Fibroblast of skin of right quadriceps (primary cell): ENCODE results near the gene CPED1.

ENCODE experiments used
- DNase-seq: peaks from one replicate; pipeline ENCODE4 v3.0.0-alpha.2; 2013

Gene CPED1

DNA sequence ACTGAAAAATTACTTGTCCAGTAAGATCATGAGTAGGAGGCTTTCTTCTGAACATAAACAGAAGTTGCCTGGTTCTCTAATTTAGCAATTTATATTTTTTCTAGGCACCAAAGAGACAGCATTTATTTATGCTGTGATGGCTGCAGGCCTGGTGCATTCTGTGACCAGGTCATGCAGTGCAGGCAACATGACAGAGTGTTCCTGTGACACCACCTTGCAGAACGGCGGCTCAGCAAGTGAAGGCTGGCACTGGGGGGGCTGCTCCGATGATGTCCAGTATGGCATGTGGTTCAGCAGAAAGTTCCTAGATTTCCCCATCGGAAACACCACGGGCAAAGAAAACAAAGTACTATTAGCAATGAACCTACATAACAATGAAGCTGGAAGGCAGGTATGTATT lies 343.1 kb downstream of the CPED1 start:
- no peak for DNase-seq

DNA sequence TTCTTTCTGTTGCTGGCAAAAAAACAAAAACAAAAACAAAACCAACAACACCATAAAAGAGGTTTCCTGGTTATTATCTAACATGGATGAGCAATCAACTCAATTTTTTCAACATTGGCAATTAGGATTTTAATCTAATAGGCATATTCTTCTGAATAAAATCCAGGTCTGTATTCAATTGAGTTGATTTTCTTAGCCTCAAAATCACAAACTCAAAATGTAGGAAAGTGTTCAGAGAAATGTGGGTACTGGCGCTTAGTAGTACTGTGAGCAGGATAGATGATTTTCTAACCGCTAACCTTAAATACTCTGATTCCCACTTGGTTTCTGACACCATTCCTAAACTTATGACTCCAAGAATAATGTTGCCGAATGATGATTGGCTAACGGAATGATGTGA lies 345.9 kb downstream of the CPED1 start:
- no peak for DNase-seq

DNA sequence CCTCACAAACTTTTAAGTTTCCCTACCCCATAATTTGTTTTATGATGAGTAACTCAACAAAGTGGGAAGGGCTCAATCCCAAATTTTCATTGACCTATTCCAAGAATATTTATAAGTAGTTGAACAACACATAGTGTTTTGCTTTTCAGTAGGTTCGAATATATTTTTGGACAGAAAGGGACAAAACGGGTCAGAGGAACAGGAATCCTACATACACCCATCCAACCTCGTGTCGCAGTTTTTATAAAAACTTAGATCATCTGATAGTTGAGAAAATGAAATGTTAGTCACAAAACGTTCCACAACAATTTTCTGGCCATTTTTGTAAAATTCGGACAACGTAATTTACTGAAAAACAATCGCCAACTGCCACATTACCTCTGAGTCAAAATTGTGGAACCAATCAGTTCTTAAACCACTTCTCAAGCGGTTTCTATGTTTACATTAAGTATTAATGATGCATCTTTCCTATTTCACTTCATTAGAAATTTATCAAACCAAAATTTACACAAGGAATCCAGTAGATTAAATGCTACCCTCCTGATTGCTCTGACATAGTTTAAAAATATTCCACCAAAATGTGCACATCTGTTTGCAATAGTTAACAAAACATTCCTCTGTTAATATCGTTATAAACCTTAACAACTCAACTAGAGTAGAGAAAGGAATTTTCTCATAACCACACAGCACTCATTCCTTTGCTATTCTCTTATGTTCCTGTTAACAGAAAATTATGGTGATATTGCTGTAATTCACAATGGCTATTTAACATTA lies 346.6 kb downstream of the CPED1 start:
- peak; percentile 82 for DNase-seq

DNA sequence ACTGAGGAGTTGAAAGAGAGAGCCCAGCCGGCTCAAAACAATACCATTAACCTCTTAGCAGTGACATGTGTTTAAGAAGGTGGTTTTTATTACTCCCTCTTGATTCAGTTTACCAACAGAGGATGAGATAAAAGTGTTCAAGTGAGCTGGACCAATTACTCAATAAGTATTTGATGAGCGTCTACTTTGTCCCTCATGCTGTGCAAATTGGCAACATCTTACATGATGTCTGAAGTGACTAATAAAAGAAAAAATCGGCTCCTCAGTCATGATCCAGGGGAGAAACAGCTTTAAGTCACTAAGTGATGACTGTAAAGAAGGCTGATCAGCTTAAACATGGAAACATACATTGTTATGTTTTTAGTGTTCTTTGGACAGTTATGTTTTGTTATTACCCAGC lies 348.1 kb downstream of the CPED1 start:
- DNase-seq, result peak; percentile 72

DNA sequence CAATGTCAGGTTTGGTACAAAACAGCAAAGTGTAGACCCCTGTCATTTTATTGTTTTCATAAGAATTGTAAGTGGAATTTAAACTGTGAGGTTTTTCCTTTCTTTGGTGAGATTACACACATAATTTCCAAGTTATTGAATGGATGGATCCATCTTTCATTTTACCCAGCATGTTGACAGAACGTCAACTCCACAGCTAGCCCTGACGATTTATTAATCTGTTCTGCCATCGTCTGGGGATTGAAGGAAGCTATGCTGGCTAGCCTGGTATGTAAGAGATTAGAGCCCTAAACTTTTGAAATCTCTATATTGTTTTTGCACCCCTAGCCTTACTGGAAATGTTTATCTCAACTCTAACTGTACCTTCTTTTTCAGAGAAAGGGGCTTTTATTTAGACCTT lies 348.9 kb downstream of the CPED1 start:
- peak; percentile 52 for DNase-seq

DNA sequence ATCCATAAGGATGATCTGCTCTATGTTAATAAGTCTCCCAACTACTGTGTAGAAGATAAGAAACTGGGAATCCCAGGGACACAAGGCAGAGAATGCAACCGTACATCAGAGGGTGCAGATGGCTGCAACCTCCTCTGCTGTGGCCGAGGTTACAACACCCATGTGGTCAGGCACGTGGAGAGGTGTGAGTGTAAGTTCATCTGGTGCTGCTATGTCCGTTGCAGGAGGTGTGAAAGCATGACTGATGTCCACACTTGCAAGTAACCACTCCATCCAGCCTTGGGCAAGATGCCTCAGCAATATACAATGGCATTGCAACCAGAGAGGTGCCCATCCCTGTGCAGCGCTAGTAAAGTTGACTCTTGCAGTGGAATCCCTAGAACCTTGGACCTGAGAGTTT lies 350.6 kb downstream of the CPED1 start:
- no peak for DNase-seq

DNA sequence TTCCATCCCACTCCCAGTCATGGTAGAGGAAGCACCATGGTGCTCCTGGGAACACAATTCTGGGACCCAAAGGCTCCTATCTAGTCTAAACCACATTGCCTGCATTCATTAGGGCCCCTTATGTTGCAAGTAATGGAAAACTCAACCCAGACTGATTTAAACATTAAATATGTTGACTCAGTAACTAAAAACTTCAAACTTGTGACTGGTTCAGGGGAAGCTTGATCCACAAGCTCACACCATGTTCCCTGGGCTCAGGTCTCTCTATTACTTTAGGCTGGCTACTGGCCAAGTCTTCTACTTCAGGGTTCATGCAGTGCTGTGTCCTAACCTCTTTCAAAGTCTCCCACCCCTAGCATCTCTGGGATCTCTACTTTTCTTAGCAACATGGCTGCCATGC lies 353.4 kb downstream of the CPED1 start:
- peak; percentile 32 for DNase-seq

DNA sequence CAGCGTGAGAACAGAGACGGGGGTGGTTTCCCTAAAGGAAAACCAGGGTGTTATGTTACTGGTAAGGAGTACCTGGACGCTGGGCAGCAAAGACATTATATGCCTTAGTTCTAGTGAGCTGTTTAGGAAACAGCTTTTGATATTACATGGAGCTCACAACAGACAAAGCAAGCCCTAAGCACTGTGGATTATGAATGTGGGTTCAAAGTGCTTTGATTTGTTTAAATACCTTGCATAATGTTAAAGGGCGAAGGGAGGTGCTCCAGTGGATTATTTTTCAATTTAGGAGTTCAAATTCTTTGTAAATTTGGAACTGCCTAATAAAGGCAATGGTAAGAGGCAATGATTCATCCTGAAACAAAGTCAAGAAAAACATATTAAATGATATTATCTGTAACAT lies 354.1 kb downstream of the CPED1 start:
- DNase-seq, result no peak

DNA sequence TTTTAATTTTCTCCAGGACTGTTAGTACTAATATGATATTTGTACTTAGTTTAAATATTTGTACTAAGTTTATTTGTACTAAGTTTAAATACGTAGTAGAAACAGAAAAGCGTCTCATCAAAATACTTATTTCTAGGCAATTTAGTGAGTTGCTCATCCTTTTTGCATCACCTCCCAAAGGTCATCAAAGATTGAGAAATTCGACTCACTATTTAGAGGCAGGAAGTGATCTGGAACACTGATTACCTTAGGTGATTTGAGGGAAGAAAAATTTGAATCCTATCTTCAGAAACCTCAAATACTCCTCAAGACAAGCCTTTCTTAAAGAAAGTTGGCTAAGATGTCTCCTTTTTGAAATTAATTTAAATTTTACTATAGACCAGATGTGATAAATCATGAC lies 354.8 kb downstream of the CPED1 start:
- no peak for DNase-seq

DNA sequence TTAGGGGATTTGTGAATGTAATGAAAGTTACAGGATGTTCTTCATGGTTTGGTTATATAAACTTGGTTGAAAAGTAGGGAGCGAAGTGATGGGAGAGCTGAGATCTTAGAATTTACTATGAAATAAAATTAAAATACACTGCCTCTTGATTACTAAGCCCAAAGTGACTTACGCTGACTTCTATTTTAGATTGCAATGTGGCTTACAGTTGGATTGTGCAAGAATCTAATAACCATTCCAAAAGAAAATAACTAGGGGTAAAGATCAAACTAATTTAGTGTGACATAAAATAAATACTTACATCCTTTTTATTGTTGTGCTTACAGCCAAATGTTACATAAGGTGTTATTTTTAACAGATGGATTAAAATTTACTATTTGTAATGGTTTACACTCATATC lies 355.6 kb downstream of the CPED1 start:
- peak; percentile 18 for DNase-seq

DNA sequence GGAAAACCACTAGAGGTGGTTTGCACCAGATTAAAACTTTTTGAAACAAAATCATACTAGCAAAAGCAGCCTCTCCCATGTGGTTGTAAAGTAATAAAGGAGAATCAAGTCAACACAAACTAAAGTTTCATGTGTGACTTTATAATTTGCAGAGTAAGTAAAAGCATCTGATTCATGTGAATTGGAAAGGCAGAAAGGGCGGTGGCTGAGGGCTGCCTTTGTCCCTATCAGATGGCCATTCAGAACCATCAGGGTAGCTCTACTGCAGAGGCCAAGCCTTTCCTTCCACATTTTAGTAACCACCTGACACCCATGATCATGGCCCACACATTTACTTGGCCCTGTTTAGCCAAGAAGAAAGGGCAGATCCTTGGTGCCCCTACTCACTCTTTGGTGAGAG lies 356.0 kb downstream of the CPED1 start:
- DNase-seq, result no peak
